HG02623 (cell line): ENCODE results near the gene DNTT.
"Not testable (repeated sequence)": the region's sequence is repeated elsewhere in the genome, so short reads cannot be mapped to it uniquely, and the experiment has no call there.

Experiments used
- ATAC-seq: cut with Tn5 transposase; IDR thresholded peaks from one replicate; pipeline ENCODE4 v1.9.1; 2021; ENCODE audit warnings: moderate library complexity; ENCODE audit not compliant: unreplicated experiment

The DNTT gene

DNA sequence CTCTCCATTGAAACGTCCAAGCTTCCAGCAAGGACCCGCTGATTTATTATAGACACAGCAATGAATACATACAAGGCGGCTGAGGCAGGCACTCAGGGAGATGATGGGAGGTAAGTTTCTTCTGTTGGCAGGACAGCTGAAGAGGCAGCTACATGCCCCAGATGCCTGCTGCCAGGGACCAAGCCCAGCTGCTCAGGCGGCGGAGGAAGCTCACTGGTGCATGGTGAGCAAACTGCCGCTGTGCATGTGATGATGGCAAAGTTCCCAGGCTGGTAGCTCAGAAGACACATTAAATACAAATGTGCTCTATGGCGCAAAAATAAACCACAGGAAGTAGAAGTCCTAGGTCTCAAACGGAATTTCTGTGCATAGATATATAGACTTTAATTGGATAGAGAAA is 2.3 kb downstream of the DNTT start:
- no peak for ATAC-seq

DNA sequence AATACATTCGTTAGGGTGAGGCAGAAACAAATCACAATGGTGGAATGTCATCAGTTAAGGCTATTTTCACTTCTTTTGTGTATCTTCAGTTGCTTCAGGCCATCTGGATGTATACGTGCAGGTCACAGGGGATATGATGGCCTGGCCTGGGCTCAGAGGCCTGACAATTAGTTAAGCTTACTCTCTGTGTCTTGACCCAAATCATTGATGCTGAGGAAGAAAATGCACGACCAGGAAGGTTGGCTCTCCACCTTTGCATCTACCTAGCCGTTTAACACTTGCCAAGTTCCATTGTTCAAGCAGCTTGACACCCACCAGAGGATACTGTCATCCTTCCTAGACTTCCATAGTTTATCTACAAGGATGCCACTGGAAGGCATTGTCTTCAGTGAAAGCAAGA is 4.6 kb downstream of the DNTT start:
- ATAC-seq: not testable (repeated sequence)

DNA sequence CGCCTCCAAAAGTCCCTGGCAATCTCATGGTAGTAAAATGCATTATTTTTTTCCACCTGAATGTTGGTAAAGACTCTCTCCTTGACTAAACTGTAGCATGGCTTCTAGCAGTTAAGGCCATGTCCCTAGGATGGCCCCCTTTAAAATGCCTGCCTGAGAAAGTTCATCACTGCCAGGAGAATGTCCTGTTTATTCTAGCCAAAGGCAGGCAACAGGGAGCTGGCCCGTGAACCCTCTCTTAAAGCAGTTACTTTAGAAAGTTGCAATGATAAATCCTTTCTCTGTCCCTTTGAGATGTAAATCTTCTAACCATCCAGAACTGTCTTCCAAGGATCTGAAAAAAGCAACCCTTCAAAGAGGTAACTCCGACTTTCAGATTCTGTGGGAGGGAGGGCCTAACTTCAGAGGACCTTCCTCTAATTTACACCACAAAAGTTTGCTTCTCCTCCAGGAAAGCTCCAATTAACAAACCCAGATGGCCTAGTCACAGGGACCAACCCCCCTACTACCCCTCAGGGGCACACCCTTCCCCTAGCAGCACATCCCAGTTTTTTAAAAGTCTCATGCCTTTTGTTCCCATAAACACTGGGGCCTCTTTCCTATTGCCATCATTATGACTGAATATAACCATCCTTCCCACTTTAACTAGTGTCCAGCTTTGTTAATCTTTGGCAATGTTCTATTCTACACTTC is 5.5 kb downstream of the DNTT start:
- ATAC-seq: no peak

DNA sequence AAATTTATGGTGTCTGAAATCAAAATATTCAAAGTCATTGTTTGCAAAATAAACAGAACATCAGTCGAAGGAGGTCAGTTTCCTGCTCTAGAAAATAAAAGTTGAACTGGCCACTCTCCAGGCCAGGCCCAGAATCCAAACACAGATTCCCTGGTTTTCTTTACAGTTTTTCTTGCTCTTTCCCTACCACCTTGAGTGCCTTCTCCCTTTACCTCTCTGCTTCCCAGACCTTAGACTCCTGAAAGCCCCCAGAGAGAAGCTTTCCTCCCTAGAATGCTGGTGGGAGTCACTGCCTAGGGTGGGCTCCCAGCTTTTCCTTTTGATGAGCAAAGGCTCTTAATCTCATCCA is 6.1 kb downstream of the DNTT start:
- ATAC-seq: no peak

DNA sequence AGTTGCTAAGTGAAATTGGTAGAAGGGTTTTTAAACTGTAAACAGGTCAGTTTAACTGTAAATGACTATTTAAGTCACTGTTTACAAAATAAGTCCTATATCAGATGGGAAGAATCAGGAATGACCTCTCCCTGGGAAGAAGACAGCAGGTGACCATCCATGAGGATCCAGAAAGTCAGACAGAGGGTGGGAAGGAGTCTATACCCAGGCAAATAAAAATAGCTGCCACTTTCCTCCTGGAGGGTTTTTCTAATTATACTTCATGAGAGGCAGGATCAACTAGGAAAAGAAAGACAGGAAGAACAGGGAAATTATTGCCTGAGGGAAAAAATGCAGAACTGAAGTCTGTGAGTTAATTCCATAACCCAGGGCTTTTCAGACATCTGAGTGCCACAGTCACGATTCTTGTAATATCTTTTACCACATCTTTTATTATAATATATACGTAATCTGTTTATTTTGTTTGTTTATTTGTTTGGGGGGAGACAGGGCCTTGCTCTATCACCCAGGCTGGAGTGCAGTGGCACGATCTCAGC is 7.0 kb downstream of the DNTT start:
- ATAC-seq: no peak

DNA sequence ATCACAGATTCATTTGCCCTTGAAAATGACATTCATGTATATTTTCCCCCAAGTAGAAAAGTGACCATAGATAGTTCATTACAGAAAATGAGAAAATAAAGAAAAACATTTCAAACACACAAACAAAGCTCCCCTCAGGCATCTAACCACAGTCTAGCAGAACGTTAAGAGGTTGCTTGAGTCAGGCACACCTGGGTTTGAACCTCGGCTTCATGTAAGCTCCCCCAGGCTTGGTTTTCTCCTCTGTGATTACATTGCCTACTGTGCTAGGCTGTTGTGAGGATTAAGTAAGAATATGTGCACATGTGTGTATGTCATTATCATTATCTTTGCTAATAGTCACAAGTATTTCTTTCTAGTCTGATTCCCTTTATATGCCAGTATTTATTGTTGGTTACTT is 9.1 kb downstream of the DNTT start:
- ATAC-seq: no peak

DNA sequence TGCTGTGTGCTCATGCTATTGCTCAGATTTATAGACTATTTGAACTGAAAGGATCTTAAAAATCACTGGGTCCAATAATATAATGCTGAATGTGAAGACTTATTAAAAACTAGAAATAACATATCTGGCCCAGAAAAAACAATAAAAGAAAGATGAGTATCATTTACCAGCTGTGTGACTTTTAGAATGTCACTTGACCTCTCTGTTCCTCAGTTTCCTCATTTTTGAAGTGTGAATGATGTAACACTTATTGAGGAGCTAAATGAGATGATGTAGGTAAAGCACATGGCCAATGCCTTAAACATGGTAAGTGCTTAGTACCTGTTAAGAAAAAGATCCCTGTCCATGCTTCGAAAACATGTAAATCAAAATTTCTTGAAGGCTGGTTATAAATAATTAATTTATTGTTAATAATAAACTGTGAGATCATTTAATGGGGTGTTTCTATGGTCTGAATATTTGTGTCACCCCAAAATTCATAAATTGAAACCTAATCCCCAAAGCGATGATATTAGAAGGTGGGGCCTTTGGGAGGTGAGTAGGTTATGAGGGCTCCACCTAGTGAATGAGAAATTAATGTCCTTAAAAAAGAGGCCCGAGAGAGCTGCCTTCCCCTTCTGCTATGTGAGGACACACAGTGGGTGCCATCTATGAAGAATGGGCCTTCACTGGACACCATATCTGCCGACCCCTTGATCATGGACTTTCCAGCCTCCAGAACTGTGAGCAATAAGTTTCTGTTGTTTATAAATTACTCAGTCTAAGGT is 13.0 kb downstream of the DNTT start:
- no peak for ATAC-seq

DNA sequence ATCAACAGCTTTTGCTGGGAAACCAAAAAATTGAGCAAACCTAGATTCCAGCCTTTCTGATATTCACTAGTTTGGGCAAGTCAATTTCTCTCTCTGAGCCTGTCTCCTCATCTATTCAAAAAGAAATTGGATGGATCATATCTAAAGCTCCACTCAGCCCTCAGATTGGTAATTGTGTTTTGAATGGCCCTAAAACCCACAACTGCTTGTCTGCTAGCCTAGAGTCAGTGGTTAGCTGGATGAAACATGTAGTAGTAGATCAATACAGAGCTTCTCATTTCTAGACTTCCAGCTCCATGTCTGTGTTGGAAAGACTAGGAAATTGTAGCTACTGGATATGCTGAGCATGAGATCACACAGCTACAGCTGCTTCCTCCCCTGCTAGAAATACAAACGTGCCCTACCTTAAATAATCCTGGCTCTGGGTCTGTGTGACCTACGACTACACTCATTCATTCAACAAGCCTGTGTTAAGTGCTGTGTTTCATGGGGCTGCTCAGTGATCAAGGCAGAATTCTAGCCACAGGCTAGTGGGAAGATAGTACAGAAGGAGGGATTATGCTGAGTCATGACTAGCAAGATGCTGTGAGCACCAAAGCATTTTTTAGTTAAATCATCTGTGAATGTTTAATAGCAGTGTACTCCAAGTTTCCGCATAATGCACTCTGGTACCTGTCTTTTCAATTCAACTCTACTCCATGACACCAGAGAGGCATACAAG is 15.7 kb downstream of the DNTT start:
- ATAC-seq: no peak

DNA sequence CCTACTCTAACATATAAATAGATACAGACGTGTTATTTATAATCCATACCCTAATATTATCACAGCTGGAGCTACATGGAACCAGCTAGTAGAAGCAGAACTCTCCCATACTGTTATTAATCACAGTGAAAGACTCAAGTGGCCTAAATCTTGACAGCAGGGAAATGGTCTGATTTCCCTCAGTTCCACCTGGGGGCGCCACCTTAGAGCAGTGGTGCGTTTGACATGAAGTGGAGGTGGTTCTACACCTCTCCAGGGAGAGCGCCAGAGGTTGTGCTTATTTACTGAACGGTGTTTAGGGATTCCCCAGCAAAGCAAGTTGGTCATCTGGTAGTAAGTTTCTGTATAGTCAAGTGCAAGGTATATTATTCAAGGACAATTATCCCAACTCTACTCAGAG is 17.6 kb downstream of the DNTT start:
- no peak for ATAC-seq

DNA sequence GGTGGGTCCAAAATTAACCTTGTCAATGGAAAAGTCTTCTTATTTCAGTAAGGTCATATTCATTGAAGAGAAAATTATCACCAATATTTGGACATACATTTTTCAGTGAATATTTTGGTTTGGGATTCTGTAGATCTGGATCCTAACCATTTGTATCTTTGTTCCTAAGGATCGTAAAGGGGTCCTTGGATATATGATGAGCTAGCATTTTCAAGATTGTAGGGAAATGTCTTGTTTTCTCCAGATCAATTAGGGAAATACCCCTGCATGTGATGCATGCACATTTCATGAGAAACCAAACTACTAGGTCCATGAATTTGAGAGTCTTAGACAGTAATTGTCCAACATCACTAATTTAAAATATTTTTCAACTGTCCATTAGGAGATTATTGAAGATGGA is 18.0 kb downstream of the DNTT start:
- no peak for ATAC-seq

DNA sequence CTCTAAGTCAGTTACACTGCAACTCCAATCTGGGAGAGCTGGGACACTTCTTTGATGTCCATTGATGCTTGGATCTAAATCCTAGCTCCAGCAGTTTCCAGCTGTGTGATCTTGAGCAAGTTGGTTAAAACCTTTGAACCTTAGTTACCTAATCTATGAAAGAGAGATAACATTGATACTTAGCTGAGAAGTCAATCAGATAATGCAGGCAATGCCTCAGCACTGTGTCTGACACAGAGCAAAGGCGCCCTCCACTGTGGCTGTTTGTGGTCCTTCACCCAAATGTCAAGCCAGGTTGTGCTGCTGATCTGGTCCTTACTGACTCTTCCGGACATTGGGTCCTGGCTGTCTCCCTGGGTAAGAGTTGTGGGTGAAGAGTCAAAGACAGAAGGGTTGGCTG is 20.2 kb downstream of the DNTT start:
- ATAC-seq: no peak

DNA sequence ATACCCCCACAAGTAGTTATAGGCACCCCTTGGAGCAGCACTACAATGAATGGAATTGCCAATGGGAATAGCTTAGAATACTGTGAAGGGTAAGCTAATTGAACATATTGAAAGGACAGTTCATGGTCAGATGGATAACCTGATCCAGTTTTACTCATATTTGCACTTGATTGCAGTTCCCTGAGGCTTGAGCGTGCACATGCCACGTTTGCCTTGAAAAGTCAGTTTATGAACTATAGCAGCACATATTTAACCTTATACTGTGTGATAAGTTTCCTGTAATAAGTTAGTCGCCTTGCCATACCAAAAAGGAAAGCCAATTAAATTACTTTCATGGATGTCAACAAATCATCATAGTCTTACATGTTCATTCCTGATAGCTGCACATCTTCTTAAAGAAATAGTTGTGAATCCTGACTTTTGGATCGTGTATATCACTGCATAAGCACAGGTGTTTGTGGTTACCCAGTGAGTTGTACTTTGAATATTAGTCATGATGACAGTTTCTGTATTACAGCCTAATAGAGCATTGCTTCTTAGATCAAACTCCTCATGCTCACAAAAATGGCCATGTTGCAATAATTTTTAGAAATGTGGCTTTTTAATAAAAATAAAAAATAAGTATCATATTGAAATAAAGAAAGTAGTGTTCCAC is 21.6 kb downstream of the DNTT start:
- peak; percentile 94 for ATAC-seq

DNA sequence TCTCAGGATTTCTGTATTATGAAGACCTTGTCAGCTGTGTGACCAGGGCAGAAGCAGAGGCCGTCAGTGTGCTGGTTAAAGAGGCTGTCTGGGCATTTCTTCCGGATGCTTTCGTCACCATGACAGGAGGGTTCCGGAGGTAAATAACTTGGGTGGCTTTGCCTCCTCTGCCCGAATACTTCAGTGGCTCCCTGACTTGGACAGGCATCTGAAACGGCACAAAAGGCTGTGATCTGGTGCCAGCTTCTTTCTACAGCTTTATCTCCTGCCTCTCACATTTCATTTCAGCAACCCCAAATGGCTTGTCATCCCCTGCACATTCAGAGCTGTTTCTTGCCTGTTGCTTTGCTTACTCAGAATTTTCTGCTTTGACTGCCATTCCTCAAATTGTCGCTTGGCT is 23.2 kb downstream of the DNTT start:
- ATAC-seq: no peak

DNA sequence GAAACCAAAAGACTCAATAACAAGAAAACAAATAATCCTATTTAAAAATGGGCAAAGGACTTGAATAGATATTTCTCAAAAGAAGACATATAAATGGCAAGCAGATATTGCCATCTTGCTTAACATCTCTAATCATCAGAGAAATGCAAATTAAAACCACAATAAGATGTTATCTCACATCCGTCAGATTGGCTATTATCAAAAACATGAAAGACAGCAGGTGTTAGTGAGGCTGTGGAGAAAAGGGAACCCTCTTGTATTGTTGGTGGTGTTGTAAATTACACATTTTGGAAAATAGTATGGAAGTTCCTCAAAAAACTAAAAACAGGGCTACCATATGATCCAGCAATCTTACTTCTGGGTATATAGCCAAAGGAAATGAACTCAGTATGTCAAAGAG is 28.9 kb downstream of the DNTT start:
- no peak for ATAC-seq

DNA sequence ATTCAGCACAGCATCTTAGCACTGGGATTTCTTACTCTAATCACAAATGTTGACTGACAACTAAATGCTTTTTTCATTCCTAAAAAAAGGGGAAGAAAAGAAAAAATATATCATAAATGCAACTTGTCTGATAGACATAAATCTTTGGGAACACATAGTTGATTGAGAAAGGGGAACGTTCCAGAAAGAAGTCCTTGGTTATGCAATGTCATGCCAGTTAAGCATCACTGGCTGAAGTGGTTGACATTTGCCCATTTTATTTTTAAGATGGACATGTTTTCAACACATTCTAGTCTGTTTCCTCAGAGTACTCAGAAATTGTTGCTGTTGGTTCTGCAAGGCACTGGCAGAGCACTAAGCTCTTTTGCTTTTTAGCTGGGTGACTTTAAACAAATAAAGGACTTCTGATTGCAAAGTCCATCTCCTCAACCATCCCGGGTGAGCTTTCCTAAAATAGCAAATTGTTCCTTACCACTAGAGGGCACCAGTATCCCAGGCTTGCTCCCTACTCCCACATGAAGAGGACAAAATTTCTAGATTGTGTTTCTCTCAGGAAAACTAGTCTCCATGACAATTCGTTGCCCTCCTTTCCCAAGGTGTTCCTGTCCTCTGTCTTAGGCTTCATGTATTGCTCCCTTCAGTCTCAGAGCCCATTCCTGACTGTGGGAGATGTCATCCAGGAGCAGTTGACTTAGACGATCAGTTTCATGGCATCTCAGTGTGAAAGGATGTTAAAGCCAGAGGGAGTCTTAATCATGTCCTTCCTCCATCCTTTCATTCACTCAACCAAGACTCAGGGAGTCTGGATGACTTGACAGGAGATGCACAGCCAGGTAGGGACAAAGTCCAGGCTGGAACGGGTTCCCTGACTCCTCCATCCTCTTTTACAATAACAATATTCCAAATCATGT is 30.6 kb downstream of the DNTT start:
- no peak for ATAC-seq

DNA sequence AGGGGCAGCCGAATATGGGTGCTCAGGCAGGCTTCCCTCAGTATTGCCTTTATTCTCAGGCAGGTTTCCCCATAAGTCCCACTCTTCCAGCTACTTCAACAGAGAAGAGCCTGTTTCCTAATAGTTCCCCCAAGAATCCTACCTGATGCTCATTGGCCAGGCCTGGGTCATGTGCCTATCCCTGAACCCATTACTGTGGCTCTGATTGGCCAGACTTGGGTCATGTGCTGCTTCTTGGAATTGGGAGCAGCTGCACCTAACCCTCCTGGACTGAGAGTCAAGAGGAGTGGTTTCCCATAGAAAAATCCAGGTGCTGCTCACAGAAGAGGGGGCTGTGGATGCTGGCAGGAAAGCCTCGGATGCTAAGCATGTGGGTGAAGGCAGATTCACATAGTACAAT is 32.9 kb downstream of the DNTT start:
- no peak for ATAC-seq

DNA sequence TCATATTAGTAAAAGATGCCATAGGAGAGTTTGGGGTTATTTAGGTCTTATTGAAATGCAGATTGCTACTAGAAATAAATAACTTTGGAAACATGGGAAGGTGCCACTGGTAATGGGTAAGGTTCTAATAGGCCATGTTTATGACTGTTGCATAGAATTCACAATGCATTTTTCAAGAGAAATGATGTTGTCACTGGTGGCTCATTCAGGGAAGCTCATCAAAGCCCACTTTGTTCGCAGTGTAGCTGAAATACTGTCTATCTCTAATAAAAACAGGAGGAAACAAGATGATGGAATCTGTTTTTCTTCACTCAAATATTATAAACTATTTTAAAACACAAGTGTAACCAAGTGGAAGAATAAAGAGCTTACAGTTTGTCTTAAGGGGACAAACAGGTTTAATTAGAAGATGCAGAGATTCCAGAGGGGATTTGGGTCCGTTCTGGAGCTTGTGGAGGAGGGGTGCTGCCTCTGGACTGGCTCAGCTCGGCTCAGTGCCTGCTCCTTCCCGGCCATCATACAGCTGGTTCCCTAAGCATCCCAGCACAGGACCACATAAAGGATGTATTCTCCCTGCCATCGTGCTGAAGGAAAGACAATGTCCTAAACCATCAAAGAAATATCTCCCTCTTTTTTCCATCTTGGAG is 34.2 kb downstream of the DNTT start:
- no peak for ATAC-seq

DNA sequence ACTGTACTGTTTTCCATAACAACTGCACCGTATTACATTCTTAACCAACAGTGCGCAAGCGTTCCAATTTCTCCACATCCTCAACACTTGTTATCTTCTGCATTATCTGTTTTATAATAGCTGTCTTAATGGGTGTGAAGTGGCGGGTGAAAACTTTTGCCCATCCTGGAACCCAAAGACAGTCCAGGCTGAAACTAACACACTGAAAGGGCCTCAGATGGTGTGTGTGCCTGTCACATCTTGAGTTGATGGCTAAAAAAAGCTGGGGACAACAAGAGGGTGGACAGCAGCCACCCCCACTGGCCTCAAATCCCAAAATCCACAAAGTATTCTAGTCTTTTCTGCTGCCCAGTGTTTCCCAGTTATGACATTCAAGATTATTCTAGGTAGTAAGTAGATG is 35.1 kb downstream of the DNTT start:
- ATAC-seq: no peak

DNA sequence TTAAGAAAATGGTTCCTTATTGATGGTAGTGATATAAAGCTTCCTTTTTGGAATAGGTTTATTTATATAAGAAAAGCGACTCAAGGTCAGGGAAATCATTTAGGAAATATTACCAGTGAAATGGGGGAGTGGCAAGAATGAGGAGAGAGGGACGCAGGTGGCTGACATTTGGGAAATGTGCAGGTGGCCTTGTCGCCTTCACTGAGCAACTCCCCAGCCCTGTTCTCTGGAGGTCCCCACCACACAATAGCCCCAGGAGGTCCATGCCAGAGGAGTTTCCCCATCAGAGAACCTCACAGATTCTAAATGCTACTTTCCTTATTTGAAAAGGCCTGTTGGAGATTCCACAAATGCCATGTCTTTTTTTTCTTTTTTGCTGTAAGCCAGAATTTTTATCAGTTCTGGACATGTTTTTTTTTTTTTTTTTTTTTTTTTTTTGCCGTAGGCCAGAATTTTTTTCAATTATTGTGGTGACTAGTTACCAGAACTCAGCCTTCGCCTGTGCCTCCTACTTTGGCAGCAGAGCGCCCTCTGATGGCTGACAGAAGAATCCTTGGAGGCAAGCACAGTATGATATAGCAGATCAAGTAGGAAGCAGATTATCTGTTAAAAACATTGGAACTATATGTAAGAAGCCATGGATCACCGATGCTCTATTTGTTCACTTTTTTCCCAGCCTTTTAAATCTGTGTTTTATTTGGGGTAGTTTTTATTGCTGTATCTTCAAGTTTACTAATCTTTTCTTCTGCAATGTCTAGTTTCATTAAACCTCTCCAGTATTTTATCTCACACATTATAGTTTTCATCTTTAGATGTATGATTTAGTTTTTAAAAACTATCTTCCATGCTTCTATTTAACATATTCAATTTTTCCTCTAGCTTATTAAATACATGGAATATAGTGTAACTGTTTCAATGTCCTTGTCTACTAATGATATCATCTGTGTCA is 36.0 kb downstream of the DNTT start:
- peak; percentile 48 for ATAC-seq
